KMS-11 (cell line): ENCODE data around the gene RPS6KA1.
A peak's percentile ranks its signal among the peaks of the same experiment; 100 is the strongest.
"Not testable (repeated sequence)": the region's sequence is repeated elsewhere in the genome, so short reads cannot be mapped to it uniquely, and the experiment has no call there.

Experiments
- H2AFZ ChIP-seq: fragments of 200-600 bp; sonication (generic); 2 replicates; pipeline ENCODE4 v1.6.1; 2016; ENCODE audit warnings: antibody characterized with exemption, mixed run types, low read depth
- H3K27ac ChIP-seq: fragments of 200-600 bp; sonication (generic); 2 replicates; pipeline ENCODE4 v1.6.1; 2016; ENCODE audit warnings: mild to moderate bottlenecking, mixed run types
- H3K27me3 ChIP-seq: fragments of 200-600 bp; sonication (generic); 2 replicates; pipeline ENCODE4 v1.6.1; 2017; ENCODE audit warnings: mild to moderate bottlenecking, low read depth, mixed run types, moderate library complexity; ENCODE audit not compliant: insufficient read depth
- H3K36me3 ChIP-seq: fragments of 200-600 bp; sonication (generic); 2 replicates; pipeline ENCODE4 v1.6.1; 2017; ENCODE audit warnings: mild to moderate bottlenecking, mixed run types; ENCODE audit not compliant: insufficient read depth
- H3K4me1 ChIP-seq: fragments of 200-600 bp; sonication (generic); 2 replicates; pipeline ENCODE4 v1.6.1; 2016; ENCODE audit warnings: mild to moderate bottlenecking, low read depth, mixed run types; ENCODE audit not compliant: poor library complexity, severe bottlenecking
- H3K4me2 ChIP-seq: fragments of 200-600 bp; sonication (generic); 2 replicates; pipeline ENCODE4 v1.7.0; 2016; ENCODE audit warnings: mild to moderate bottlenecking, mixed run types
- H3K4me3 ChIP-seq: fragments of 200-600 bp; sonication (generic); IDR thresholded peaks from 2 replicates; pipeline ENCODE4 v1.6.1; 2017; ENCODE audit warnings: low read depth, low read length, mixed read lengths; ENCODE audit not compliant: insufficient read depth
- H3K79me2 ChIP-seq: fragments of 200-600 bp; sonication (generic); 2 replicates; pipeline ENCODE4 v1.6.1; 2016; ENCODE audit warnings: low read depth, mixed run types; ENCODE audit not compliant: insufficient read depth
- H3K9ac ChIP-seq: fragments of 200-600 bp; sonication (generic); 2 replicates; pipeline ENCODE4 v1.6.1; 2016; ENCODE audit warnings: mild to moderate bottlenecking, mixed run types
- H4K20me1 ChIP-seq: fragments of 200-600 bp; sonication (generic); 2 replicates; pipeline ENCODE4 v1.6.1; 2016; ENCODE audit warnings: mild to moderate bottlenecking, mixed run types; ENCODE audit not compliant: insufficient read depth
- TF ChIP-seq, protein P1 (sequence below): fragments of 200-600 bp; sonication (generic); conservative IDR thresholded peaks from 2 replicates; pipeline ENCODE4 v1.6.1; 2017; ENCODE audit warnings: low read depth, mild to moderate bottlenecking, antibody characterized with exemption, low read length, moderate library complexity, mixed read lengths

RPS6KA1 gene

DNA sequence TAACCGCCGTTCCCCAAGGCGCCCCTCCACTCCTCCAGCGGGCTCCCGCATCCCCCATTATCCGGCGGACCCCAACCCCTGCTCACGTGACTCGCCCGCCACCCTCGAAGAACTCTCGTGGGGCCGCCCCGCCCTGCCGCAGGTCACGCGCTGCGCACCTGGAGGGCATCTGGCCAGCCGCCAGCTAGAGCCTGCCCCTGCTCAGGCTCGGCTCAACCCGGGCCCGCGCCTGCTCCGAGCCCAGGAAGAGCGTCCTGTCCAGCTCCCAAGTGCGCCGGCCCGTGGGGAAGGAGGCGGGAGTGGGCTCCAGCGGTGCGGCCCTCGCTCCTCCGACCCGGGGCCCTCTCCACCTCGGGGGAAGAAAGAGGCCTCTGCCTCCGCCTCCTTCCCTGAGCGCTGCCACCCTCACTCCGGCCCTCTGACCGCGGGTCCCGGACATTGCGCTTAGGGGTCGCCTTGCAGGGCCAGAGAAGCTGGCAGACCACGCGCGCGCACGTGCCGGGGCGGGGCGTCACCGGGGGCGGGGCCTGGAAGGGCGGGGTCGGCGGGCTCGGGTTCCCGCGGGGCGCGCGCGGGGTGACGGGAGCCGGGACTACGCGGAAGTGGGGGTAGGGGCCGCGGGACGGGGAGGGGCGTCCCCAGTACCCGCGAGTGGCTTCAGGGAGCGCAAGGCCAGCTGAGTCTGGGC is 28.9 kb upstream of the RPS6KA1 start:
- TF ChIP-seq, protein P1, sequence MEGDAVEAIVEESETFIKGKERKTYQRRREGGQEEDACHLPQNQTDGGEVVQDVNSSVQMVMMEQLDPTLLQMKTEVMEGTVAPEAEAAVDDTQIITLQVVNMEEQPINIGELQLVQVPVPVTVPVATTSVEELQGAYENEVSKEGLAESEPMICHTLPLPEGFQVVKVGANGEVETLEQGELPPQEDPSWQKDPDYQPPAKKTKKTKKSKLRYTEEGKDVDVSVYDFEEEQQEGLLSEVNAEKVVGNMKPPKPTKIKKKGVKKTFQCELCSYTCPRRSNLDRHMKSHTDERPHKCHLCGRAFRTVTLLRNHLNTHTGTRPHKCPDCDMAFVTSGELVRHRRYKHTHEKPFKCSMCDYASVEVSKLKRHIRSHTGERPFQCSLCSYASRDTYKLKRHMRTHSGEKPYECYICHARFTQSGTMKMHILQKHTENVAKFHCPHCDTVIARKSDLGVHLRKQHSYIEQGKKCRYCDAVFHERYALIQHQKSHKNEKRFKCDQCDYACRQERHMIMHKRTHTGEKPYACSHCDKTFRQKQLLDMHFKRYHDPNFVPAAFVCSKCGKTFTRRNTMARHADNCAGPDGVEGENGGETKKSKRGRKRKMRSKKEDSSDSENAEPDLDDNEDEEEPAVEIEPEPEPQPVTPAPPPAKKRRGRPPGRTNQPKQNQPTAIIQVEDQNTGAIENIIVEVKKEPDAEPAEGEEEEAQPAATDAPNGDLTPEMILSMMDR: no peak; the same call in 1 of the 2 replicates
- H2AFZ ChIP-seq: peak overlapping the region; percentile 73
- no peaks in the 10 kb centered on the region for H4K20me1 ChIP-seq
- H3K4me1 ChIP-seq: peaks cover 12% of the 10 kb centered on the region
- H3K9ac ChIP-seq: peak overlapping the region; percentile 98
- no peaks in the 10 kb centered on the region for H3K27me3 ChIP-seq
- H3K4me2 ChIP-seq: peak overlapping the region; percentile 53
- no peaks in the 10 kb centered on the region for H3K79me2 ChIP-seq
- peak overlapping the region; percentile 20 for H3K4me3 ChIP-seq
- H3K27ac ChIP-seq: peak overlapping the region; percentile 99
- no peaks in the 10 kb centered on the region for H3K36me3 ChIP-seq

DNA sequence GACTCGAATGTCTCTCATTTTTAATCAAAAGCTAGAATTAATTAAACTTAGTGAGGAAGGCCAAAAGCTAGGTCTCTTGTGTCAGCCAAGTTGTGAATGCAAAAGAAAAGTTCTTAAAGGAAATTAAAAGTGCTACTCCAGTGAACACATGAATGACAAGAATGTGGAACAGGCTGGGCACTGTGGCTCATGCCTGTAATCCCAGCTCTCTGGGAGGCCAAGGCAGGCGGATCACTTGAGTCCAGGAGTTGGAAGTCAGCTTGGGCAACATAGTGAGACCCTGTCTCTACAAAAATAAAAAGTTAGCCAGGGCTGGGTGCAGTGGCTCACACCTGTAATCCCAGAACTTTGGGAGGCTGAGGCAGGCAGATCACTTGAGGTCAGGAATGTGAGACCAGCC is 18.9 kb upstream of the RPS6KA1 start:
- not testable (repeated sequence) for H3K4me2 ChIP-seq, H3K27ac ChIP-seq, H4K20me1 ChIP-seq, H2AFZ ChIP-seq, H3K36me3 ChIP-seq, H3K79me2 ChIP-seq, H3K9ac ChIP-seq, H3K4me1 ChIP-seq, H3K27me3 ChIP-seq, H3K4me3 ChIP-seq

DNA sequence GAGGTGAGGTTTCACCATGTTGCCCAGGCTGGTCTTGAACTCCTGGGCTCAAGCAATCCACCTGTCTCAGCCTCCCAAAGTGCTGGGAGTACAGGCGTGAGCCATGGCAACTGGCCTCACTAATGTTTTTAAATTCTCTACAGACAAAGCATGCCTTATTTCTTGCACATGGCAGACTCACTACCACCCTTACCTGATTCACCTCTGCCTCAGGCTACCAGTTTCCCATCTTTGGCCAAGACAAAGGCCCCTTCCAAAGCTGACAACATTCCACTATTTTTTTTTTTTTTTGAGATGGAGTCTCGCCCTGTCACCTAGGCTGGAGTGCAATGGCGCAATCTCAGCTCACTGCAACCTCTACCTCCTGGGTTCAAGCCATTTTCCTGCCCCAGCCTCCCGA is 13.7 kb upstream of the RPS6KA1 start:
- not testable (repeated sequence) for H3K36me3 ChIP-seq, H3K4me3 ChIP-seq, H2AFZ ChIP-seq, H3K27ac ChIP-seq, H3K4me2 ChIP-seq, H3K4me1 ChIP-seq, H3K27me3 ChIP-seq, H3K9ac ChIP-seq, H4K20me1 ChIP-seq, H3K79me2 ChIP-seq

DNA sequence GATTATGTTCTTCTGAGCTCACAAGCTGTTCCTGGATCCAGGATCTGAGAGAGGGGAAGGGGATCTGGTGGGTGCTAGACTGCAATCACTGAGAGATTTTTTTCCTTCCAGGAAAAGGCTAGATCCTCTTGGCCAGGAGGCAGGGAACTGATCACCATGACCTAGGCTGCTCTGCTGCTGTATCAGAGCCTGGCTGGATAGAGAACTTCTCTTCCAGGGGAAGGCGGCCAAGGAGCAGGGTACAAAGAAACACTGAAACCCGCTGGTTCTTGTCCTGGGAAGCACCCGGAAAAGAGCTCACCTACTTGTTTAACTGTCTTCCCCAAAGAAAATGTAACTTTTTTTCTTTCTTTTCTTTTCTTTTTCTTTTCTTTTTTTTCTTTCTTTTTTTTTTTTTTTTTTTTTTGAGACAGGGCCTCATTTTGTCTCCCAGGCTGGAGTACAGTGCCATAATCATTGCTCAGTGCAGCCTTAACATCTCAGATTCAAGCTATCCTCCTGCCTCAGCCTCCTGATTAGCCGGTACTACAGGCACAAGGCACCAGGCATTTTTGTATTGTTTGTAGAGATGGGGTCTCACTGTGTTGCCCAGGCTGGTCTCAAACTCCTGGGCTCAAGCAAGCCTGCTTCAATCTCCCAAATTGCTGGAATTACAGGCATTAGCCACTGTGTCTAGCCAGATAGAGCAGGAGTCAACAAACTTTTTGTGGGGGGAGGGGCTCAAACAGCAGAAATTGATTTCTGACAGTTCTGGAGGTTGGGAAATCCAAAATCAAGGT is 12.4 kb upstream of the RPS6KA1 start:
- H3K4me3 ChIP-seq: no peak overlapping the region
- H3K4me1 ChIP-seq: no peaks in the 10 kb centered on the region
- H3K9ac ChIP-seq: no peak overlapping the region
- H3K27me3 ChIP-seq: no peaks in the 10 kb centered on the region
- H3K79me2 ChIP-seq: no peaks in the 10 kb centered on the region
- H2AFZ ChIP-seq: 0 out of 2 replicates have a peak overlapping the region, but pooled peaks have one; percentile 14
- no peak overlapping the region for H3K4me2 ChIP-seq
- no peak overlapping the region for H3K27ac ChIP-seq
- TF ChIP-seq, protein P1: no peak
- no peaks in the 10 kb centered on the region for H3K36me3 ChIP-seq
- no peaks in the 10 kb centered on the region for H4K20me1 ChIP-seq

DNA sequence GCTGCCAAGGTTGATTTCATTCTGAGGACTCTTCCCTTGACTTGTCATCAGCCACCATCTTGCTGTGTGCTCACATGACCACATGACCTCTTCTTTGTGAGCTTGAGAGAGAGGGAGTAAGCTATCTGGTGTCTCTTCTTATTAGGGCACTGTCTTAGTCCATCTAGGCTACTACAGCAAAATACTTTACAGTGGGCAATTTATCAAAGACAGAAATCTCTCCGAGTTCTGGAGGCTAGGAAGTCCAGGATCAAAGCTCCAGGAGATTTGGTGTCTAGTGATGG is 11.9 kb upstream of the RPS6KA1 start:
- TF ChIP-seq, protein P1: no peak
- Histone ChIP-seq H2AFZ (0 out of 2 replicates have a peak overlapping the region, but pooled peaks have one; percentile 14), H3K79me2 (no peaks in the 10 kb centered on the region), H3K4me3 (no peak overlapping the region), H3K9ac (no peak overlapping the region), H3K4me1 (no peaks in the 10 kb centered on the region), H3K27ac (no peak overlapping the region), H3K27me3 (no peaks in the 10 kb centered on the region), H4K20me1 (no peaks in the 10 kb centered on the region), H3K4me2 (no peak overlapping the region), H3K36me3 (no peaks in the 10 kb centered on the region)
